GM19099 (cell line): ENCODE data around the gene TTC16.

ENCODE experiments used
- POLR2A ChIP-seq: IDR thresholded peaks from 3 replicates; pipeline ENCODE4 v1.6.1; 2011; ENCODE audit warnings: low read depth; ENCODE audit not compliant: insufficient read length; ENCODE audit errors: extremely low read depth

TTC16 gene

GRCh38 chr9:127762111-127762676, 46.3 kb downstream of the TTC16 start:
- no peak for TF ChIP-seq POLR2A

GRCh38 chr9:127763918-127764384, 48.1 kb downstream of the TTC16 start:
- no peak for TF ChIP-seq POLR2A

GRCh38 chr9:127765418-127765817, 49.5 kb downstream of the TTC16 start:
- no peak for TF ChIP-seq POLR2A

- TF ChIP-seq POLR2A, result no peak
Measured at GRCh38 chr9:127767410-127767809, 51.5 kb downstream of the TTC16 start.

GRCh38 chr9:127767909-127768331, 52.0 kb downstream of the TTC16 start:
- no peak for TF ChIP-seq POLR2A

- no peak for TF ChIP-seq POLR2A
Measured at GRCh38 chr9:127768698-127769097, 52.8 kb downstream of the TTC16 start.

GRCh38 chr9:127769101-127769500, 53.2 kb downstream of the TTC16 start:
- TF ChIP-seq POLR2A, result no peak

GRCh38 chr9:127769929-127770582, 54.2 kb downstream of the TTC16 start:
- no peak for TF ChIP-seq POLR2A

- TF ChIP-seq POLR2A, result no peak
Measured at GRCh38 chr9:127770583-127770904, 54.7 kb downstream of the TTC16 start.

GRCh38 chr9:127770905-127771569, 55.2 kb downstream of the TTC16 start:
- peak; percentile 22 for TF ChIP-seq POLR2A

GRCh38 chr9:127771570-127772189, 55.8 kb downstream of the TTC16 start:
- no peak for TF ChIP-seq POLR2A

GRCh38 chr9:127772603-127773002, 56.7 kb downstream of the TTC16 start:
- no peak for TF ChIP-seq POLR2A

GRCh38 chr9:127773272-127773671, 57.4 kb downstream of the TTC16 start:
- no peak for TF ChIP-seq POLR2A

GRCh38 chr9:127773981-127774380, 58.1 kb downstream of the TTC16 start:
- TF ChIP-seq POLR2A, result no peak

- TF ChIP-seq POLR2A, result peak; percentile 40
Measured at GRCh38 chr9:127776195-127776923, 60.5 kb downstream of the TTC16 start.
